Right lobe of liver (tissue), 4 donors: Measurements from ENCODE around the gene LLGL1.

Experiments
- POLR2A ChIP-seq: fragments of 450-650 bp; IDR thresholded peaks from one replicate; pipeline ENCODE4 v1.6.1; 2017; ENCODE audit warnings: antibody characterized with exemption, mild to moderate bottlenecking
- TF ChIP-seq, protein P1 (sequence below), 4 donors: fragments of 200-600 bp in 3 of 4; fragments of 450-650 bp in 1 of 4; IDR thresholded peaks; one replicate each; pipeline versions ENCODE4 v1.5.1 to v1.8.0; 2016 to 2022; ENCODE audit warnings: antibody characterized with exemption in 4 of 4, mild to moderate bottlenecking in 2 of 4
- donor health status: DM: no; HTN: no; CAD: no.
- donor health status: DM: no; HTN: no; CAD: no.
- donor health status: DM: no; HTN: yes; CAD: no.

DNA sequence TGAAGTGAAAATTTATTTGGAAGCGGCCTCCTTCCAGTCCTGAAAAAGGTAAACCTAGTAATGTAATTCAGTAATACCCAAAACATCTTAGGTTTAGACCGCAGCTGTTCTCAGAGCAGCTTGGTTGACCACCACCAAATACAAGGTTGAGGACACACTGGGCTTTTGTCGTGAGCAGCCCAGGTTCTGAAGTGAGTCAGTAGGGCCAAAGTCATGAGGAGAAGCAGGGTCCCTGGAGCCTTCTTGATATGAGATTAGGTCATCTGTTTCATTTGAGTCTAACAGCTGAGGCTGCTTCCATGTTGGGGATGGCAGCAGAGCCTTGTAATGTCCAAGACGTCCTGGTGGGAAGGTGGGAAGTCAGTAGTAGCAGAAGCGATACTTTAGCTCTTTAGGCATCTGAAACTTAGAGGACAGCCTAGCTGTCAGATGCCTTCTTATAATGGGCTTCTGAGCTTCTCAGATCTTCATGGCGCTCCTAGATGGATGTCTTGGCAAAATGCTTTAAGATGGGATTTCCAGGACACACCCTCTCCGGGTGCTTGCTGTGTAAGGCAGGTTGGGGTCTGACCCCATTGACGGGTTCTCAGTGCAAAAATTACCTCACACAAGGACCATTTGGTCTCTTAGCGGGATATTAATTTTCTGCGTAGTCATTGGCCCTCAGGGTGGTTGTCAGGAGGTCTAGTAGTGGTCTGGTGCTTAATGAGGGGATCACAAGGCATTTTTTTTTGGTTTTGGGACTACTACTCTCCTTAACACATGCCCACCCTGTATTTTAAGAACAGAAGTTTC, 39.4 kb upstream of the LLGL1 start:
- TF ChIP-seq, protein P1, sequence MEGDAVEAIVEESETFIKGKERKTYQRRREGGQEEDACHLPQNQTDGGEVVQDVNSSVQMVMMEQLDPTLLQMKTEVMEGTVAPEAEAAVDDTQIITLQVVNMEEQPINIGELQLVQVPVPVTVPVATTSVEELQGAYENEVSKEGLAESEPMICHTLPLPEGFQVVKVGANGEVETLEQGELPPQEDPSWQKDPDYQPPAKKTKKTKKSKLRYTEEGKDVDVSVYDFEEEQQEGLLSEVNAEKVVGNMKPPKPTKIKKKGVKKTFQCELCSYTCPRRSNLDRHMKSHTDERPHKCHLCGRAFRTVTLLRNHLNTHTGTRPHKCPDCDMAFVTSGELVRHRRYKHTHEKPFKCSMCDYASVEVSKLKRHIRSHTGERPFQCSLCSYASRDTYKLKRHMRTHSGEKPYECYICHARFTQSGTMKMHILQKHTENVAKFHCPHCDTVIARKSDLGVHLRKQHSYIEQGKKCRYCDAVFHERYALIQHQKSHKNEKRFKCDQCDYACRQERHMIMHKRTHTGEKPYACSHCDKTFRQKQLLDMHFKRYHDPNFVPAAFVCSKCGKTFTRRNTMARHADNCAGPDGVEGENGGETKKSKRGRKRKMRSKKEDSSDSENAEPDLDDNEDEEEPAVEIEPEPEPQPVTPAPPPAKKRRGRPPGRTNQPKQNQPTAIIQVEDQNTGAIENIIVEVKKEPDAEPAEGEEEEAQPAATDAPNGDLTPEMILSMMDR (IDR thresholded peaks at IDR 0.05) = no peak
- TF ChIP-seq POLR2A = no peak
